Ramos (cell line): Measurements from ENCODE around the gene ZNF780B.

Experiments used
- in situ Hi-C: fragments of 300-500 bp; cut with MboI; formaldehyde crosslinking; loops from one replicate; pipeline ENCODE4 v1.14.3; 2022; ENCODE audit warnings: low sequenced_read_pairs; ENCODE audit not compliant: unreplicated experiment

The ZNF780B gene

GRCh38 chr19:40055832-40056504 lies at the start of gene ZNF780B:
ZNF780B (minus strand) TSS chr19:40056231; CDS start chr19:40050332, 5,899 bp downstream.
- in situ Hi-C loops = no loop called here

GRCh38 chr19:40104754-40105153 lies 48.7 kb upstream of the ZNF780B start:
- in situ Hi-C loops = no loop called here

GRCh38 chr19:40103600-40103999 lies 47.6 kb upstream of the ZNF780B start:
- in situ Hi-C loops = no loop called here

GRCh38 chr19:40101813-40102212 lies 45.8 kb upstream of the ZNF780B start:
- in situ Hi-C loops = no loop called here

GRCh38 chr19:40093416-40093815 lies 37.4 kb upstream of the ZNF780B start:
- in situ Hi-C loops = no loop called here

GRCh38 chr19:40091205-40092129 lies 35.4 kb upstream of the ZNF780B start:
- in situ Hi-C loops = no loop called here

GRCh38 chr19:40090241-40091204 lies 34.5 kb upstream of the ZNF780B start, which contains the start of gene ZNF780A:
ZNF780A (minus strand) TSS chr19:40090943; CDS start chr19:40084753, 6,190 bp downstream.
- in situ Hi-C loops = no loop called here

GRCh38 chr19:40089462-40089861 lies 33.4 kb upstream of the ZNF780B start:
- in situ Hi-C loops = no loop called here

GRCh38 chr19:40088299-40089047 lies 32.4 kb upstream of the ZNF780B start:
- in situ Hi-C loops = no loop called here

GRCh38 chr19:40084948-40085347 lies 28.9 kb upstream of the ZNF780B start:
- in situ Hi-C loops = no loop called here

GRCh38 chr19:40081411-40081810 lies 25.4 kb upstream of the ZNF780B start:
- in situ Hi-C loops = no loop called here

GRCh38 chr19:40080289-40080688 lies 24.3 kb upstream of the ZNF780B start:
- in situ Hi-C loops = no loop called here

GRCh38 chr19:40078377-40078776 lies 22.3 kb upstream of the ZNF780B start:
- in situ Hi-C loops = no loop called here

- in situ Hi-C loops = no loop called here
Measured at GRCh38 chr19:40070058-40070457, 14.0 kb upstream of the ZNF780B start.

- in situ Hi-C loops = no loop called here
Measured at GRCh38 chr19:40059624-40060023, 3.6 kb upstream of the ZNF780B start.

GRCh38 chr19:40057166-40057565 lies 1.1 kb upstream of the ZNF780B start:
- in situ Hi-C loops = no loop called here

GRCh38 chr19:40056505-40056904 lies 474 bp upstream of the ZNF780B start:
- in situ Hi-C loops = no loop called here

GRCh38 chr19:40055049-40055448 lies 982 bp downstream of the ZNF780B start:
- in situ Hi-C loops = no loop called here

- in situ Hi-C loops = no loop called here
Measured at GRCh38 chr19:40054632-40055031, 1.4 kb downstream of the ZNF780B start.
